HG03520 (cell line): Measurements from ENCODE around the gene ABCA6.

Experiments used
- ATAC-seq: cut with Tn5 transposase; IDR thresholded peaks from one replicate; pipeline ENCODE4 v1.9.1; 2021; ENCODE audit warnings: mild to moderate bottlenecking, moderate library complexity; ENCODE audit not compliant: unreplicated experiment

Gene ABCA6

DNA sequence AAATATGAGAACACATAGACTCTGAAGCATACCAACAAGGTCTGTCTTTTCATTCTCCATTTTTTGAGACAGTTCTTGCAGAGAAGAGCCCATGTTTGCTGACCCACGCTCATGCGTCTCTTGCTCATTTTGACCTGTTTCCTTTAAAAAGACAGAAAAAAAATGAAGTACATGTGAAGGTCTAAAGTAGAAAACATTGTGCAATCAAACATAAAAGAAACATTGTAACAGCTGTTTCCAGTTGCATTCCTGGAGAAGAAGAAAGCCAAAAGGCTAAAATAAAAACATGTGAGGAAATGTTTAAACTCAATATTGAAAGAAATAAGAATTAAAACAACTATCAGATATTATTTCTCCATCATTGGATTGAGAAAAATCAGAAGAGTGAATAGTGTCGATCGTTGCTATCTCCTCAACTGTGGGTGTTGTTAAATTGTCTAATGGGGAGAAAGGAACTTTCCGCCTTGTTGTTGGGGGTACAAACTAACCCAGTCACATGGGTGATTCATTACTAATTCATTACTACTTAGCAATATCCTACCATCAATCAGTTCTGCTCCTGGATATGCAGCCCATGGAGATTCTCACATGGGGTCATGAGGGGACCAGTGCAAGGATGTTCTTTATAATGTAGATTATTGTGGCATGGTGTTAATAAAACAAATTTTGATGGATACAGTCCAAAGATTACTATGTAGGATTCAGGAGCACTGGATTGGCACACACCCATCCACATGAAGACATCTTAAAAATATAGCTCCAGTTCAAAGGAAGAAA lies 90.5 kb downstream of the ABCA6 start:
- ATAC-seq = no peak

- ATAC-seq = no peak
Measured at GRCh38 chr17:69048634-69049033, 93.1 kb downstream of the ABCA6 start.

DNA sequence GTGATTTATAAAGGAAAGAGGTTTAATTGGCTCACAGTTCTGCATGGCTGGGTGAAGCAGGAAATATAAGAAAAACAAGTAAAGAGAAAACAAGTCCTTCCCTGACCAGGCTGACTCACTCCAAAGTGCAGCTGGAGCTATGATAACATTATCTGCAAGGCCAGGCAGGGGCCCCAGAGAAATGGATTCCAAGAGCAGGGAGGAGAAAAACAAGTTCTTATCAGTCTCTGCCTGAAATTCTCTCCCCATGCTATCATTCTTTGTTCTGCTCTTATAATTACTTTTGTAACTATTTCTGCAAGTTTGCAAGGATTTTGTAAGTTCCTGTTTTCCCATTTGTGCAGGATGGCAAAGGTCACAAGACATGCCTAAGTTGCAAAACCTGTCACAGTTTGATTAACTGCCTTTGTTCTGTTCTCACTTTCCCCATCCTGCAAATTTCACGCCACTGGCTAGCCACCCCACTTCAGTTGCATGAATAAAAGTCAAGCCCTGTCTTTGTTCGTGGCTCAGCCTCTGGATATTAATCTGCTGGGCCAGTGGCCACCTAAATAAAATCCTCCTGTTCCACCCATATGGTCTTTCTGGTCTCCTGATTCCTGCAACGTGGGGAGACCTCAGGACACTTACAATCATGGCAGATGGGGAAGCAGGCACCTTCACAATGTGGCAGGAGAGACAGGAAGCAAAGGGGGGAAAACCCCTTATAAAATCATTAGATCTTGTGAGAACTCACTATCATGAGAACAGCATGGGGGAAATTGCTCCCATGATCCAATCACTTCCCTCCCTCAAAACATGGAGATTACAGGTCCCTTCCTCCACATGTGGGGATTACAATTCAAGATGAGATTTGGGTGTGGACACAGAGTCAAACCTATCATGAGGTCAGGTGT lies 94.1 kb downstream of the ABCA6 start:
- ATAC-seq = no peak

DNA sequence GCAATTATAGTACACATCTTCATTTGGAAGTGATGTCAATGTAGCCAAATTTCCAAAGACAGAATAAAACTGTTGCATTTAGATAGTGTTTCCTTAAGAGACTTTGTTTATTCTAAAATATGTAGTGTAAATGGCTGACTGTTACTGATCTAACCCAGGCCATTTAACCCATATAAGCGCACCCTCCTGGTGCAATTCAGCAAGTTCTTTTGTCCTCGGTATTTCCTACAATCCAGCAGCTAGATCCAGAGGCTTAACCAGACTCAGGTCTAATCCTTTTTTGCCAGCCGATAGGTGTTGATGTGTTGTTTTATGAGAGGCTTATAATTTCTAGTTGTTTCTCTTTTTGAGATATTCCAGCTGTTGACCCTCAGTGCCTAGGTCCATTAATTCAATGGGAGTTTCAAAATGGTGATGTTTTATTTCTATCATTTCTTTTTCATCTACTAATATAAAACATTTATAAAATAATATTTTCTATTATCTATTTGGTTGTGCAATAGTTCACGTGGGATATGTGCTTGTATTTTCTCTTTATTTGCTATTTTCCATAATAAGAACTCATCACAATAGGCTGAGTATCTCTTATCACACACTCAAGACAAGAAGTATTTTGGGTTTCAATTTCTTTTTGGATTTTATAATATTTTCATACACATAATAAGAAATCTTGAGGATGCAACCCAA lies 95.4 kb downstream of the ABCA6 start:
- no peak for ATAC-seq

- no peak for ATAC-seq
Measured at GRCh38 chr17:69045646-69046045, 96.0 kb downstream of the ABCA6 start.

DNA sequence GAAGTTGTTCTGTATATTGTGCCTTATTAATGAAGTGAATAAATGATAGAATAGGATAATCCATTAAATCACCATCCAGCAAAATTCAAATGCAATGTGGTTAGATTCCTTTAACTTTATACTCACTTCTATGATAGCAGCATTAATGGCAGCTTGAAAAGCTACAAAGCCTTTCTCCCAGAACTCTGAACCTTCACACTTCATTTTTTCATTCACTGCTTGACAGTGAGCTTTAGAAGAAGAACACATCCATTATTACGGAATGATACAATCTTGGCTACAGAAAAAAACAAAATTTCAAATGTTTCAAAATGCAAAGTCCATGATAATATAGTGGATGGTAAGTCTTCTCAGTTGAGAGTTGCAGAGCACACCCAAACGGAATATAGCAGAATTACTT lies 97.3 kb downstream of the ABCA6 start:
- no peak for ATAC-seq

DNA sequence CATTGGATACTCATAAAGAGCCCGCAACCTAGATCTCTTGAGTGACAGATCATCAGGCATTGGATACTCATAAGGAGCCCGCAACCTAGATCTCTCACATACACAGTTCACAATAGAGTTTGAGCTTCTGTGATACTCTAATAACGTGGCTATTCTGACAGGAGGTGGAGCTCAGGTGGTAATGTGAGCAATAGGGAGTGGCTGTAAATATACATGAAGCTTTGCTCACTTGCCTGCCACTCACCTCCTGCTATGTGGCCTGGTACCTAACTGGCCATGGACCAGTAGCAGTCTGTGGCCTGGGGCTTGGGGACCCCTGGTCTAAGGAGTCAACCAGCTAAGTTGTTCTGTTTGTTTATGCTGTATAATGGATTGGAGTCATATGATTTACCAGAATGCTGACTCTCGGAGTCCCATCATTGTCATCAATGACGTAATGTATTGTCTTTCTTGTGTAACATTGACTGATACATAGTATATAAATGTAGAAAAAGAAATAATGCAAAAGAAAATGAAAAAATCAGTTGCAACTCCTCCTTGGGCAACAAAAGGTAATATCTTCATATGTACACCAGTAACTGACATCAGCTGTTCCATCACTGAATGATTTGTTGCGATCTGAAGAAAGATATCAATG lies 98.5 kb downstream of the ABCA6 start:
- no peak for ATAC-seq

GRCh38 chr17:69042308-69042707 lies 99.4 kb downstream of the ABCA6 start:
- ATAC-seq = no peak

DNA sequence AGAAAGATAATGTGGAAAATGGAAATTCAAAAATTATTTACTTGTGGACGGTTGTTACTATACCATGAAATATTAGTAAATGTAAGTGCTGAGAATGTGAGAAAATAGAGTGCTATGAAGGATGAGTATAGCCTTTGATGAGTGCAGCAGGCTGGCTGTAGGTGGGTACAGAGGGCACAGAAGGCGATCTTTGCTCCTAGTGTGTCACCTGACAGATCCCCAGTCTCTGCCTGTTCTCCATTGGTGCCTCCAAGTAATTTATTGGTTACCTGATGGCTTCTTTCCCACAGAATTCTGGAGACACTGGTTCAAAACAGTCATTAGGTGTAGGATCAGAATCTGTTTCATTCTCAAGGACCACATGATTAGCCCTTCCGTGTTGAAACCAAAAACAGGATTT lies 109.9 kb downstream of the ABCA6 start:
- no peak for ATAC-seq

DNA sequence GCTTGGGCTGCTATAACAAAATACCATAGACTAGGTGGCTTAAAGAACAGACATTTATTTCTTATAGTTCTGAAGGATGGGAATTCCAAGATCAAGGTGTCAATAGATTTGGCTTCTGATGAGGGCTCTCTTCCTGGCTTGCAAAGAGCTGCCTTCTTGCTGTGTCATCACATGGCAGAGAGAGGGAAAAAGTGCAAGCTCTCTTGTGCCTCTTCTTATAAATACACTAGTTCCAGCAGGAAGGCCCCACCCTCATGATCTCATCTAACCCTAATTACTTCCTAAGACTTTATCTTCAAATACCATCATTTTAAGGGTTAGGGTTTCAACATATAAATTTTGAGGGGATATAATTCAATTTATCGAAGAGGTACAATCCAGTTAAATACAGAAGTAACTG lies 111.5 kb downstream of the ABCA6 start:
- no peak for ATAC-seq
